Lung (tissue), 12 donors: Measurements from ENCODE around the gene ATAD3C. TPM values are rescaled to one million over a fixed set of nuclear protein-coding genes. Genes with fewer than 3 reads are reported as not detected.

Source experiments
- ATAC-seq: fragments of 200-7000 bp; cut with Tn5 transposase; one replicate; pipeline ENCODE4 v1.9.1; 2020; ENCODE audit warnings: moderate number of reproducible peaks; ENCODE audit not compliant: insufficient read depth, low FRiP score
- DNase-seq, 3 donors: peaks; one replicate each; pipeline ENCODE4 v3.0.0-alpha.2; 2013 to 2017
- H3K27ac ChIP-seq, 2 donors: one replicate each; pipeline ENCODE4 v1.5.1; 2013; ENCODE audit warnings: mild to moderate bottlenecking in 2 of 2, moderate library complexity in 2 of 2, control low read depth in 1 of 2, inconsistent platforms in 1 of 2, low read depth in 1 of 2, low read length in 1 of 2
- H3K27me3 ChIP-seq, 3 donors: one replicate each; pipeline ENCODE4 v1.5.1; 2013; ENCODE audit warnings: low read length in 2 of 3; ENCODE audit not compliant: control insufficient read depth in 3 of 3, insufficient read depth in 3 of 3
- H3K36me3 ChIP-seq, 4 donors: one replicate each; pipeline ENCODE4 v1.5.1; 2013; ENCODE audit warnings: low read length in 4 of 4, mild to moderate bottlenecking in 1 of 4, moderate library complexity in 1 of 4; ENCODE audit not compliant: control insufficient read depth in 4 of 4, insufficient read depth in 4 of 4
- H3K4me1 ChIP-seq, 5 donors: one replicate each; pipeline ENCODE4 v1.5.1; 2013; ENCODE audit warnings: low read length in 5 of 5, mild to moderate bottlenecking in 2 of 5, moderate library complexity in 1 of 5; ENCODE audit not compliant: control insufficient read depth in 5 of 5, insufficient read depth in 5 of 5
- H3K4me3 ChIP-seq: one replicate; pipeline ENCODE4 v1.5.1; 2013; ENCODE audit warnings: mild to moderate bottlenecking, control low read depth, moderate library complexity
- H3K9ac ChIP-seq, 2 donors: one replicate each; pipeline ENCODE4 v1.5.1; 2013; ENCODE audit warnings: low read length in 2 of 2, control low read depth in 1 of 2; ENCODE audit not compliant: insufficient read depth in 1 of 2
- H3K9me3 ChIP-seq, 4 donors: one replicate each; pipeline ENCODE4 v1.5.1; 2013; ENCODE audit warnings: low read length in 3 of 4, mild to moderate bottlenecking in 1 of 4, moderate library complexity in 1 of 4; ENCODE audit not compliant: control insufficient read depth in 4 of 4, insufficient read depth in 3 of 4
- CTCF ChIP-seq: IDR thresholded peaks from 2 replicates; pipeline ENCODE4 v1.5.1; 2012; ENCODE audit warnings: mild to moderate bottlenecking; ENCODE audit errors: control extremely low read depth, extremely low read depth
- WGBS, 2 donors: extraction: QIAGEN DNeasy Blood & Tissue Kit; methylation state at CpG; one replicate each; pipeline ENCODE4 v1.1.7; 2013; 5-methylcytosine and 5-hydroxymethylcytosine counted together
- polyA plus RNA-seq, 2 donors: library from polyadenylated mRNA; stranded (reverse); fragments of 200-250 nt; gene quantifications; one replicate each; pipeline ENCODE4 v1.2.1, GENCODE V29; 2013
- total RNA-seq, 2 donors: library from RNA; depleted of rRNA in 1 of 2; stranded (reverse); fragments of >200 nt in 1 of 2; gene quantifications; one replicate each; pipeline ENCODE4 v1.2.1, GENCODE V29; 2014 to 2021
- donor health status: control.
- donor health status: control.
- donor health status: Bipolar disorder and iron deficiency.
- donor health status: healthy.
- donor health status: DM: yes; HTN: yes; CAD: no.

The ATAD3C gene
- total and polyA plus RNA-seq, 4 donors: 0.60 to 18.0 (median 14.8) TPM

- Histone ChIP-seq H3K4me1 (peaks cover 0 to 28% (median 0%) of the 10 kb centered on the region in 5 donors), H3K27me3 (no peaks in the 10 kb centered on the region), H3K27ac (no peak overlapping the region), H3K4me3 (no peak overlapping the region), H3K9me3 (peaks cover 0 to 2% (median 0%) of the 10 kb centered on the region in 4 donors), H3K9ac (peak overlapping the region in 1 of 2 donors; percentile 23), H3K36me3 (no peaks in the 10 kb centered on the region)
- TF ChIP-seq CTCF: no peak
- 62% methylated on average over 29 of the region's 29 CpGs for WGBS, 2 donors
- no peak for DNase-seq
- ATAC-seq: no peak
Measured at GRCh38 chr1:1422465-1423244, 26.8 kb upstream of the ATAD3C start.

GRCh38 chr1:1423245-1423597 is 26.3 kb upstream of the ATAD3C start:
- Histone ChIP-seq H3K4me3 (no peak overlapping the region), H3K9ac (no peak overlapping the region), H3K27ac (no peak overlapping the region), H3K4me1 (peaks cover 0 to 28% (median 0%) of the 10 kb centered on the region in 5 donors), H3K27me3 (no peaks in the 10 kb centered on the region), H3K36me3 (no peaks in the 10 kb centered on the region), H3K9me3 (peaks cover 0 to 2% (median 0%) of the 10 kb centered on the region in 4 donors)
- no peak for ATAC-seq
- TF ChIP-seq CTCF: no peak
- WGBS, 2 donors: 88 to 93% methylated on average over 7 of the region's 7 CpGs
- DNase-seq: no peak

GRCh38 chr1:1424707-1425106 is 24.8 kb upstream of the ATAD3C start:
- no peak overlapping the region for H3K9ac ChIP-seq
- no peak for TF ChIP-seq CTCF
- ATAC-seq (no peak), DNase-seq (no peak)
- H3K36me3 ChIP-seq: no peaks in the 10 kb centered on the region
- peaks cover 0 to 25% (median 5%) of the 10 kb centered on the region in 5 donors for H3K4me1 ChIP-seq
- H3K27me3 ChIP-seq: no peaks in the 10 kb centered on the region
- H3K9me3 ChIP-seq: peaks cover 0 to 2% (median 0%) of the 10 kb centered on the region in 4 donors
- 89 to 91% methylated on average over 15 of the region's 15 CpGs for WGBS, 2 donors
- no peak overlapping the region for H3K4me3 ChIP-seq
- no peak overlapping the region for H3K27ac ChIP-seq
